SKM-1 treated with dmso at 0.1 percent for 144 hours (cell line): ENCODE data around the gene PRKAR2B.
A peak's percentile ranks its signal among the peaks of the same experiment; 100 is the strongest.
"Not testable (repeated sequence)": the region's sequence is repeated elsewhere in the genome, so short reads cannot be mapped to it uniquely, and the experiment has no call there.

ENCODE experiments used
- DNase-seq: peaks from one replicate; lab custom pipeline; 2025; ENCODE audit not compliant: unreplicated experiment; lab: John Stamatoyannopoulos, UW

The PRKAR2B gene

DNA sequence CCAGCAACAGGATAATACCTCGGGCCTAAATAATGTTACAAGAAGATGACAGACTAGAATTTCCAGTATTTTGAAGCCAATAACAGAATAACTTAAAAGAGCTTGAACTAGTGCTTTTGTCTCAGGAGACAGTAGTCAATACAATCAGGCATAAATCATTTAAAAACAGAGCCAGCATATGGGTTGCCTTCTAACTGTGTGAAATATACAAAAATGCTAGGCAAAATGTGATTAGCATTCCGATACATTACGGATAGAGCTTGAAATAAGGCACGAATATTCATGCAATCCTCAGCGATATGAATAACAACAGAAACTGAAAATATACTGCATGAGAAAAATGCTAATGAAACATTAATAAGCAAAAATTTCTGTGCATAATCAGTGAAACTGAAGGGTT lies 18.3 kb upstream of the PRKAR2B start:
- DNase-seq: no peak

DNA sequence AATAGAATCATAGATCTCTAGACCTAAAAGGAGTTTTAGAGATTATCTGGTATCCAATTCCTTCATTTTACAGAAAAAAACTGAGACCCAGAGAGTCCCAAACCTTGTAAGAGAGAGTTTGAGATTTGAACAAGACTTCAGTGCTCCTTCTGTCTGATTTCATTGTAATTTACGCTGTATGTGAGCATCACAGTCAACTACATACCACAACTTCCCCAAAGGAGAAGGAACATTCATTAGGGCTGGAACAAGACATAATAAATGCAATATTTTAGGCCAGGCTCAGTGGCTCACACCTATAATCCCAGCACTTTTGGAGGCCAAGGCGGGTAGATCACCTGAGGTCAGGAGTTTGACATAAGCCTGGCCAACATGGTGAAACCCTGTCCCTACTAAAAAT lies 17.3 kb upstream of the PRKAR2B start:
- DNase-seq: peak; percentile 46

DNA sequence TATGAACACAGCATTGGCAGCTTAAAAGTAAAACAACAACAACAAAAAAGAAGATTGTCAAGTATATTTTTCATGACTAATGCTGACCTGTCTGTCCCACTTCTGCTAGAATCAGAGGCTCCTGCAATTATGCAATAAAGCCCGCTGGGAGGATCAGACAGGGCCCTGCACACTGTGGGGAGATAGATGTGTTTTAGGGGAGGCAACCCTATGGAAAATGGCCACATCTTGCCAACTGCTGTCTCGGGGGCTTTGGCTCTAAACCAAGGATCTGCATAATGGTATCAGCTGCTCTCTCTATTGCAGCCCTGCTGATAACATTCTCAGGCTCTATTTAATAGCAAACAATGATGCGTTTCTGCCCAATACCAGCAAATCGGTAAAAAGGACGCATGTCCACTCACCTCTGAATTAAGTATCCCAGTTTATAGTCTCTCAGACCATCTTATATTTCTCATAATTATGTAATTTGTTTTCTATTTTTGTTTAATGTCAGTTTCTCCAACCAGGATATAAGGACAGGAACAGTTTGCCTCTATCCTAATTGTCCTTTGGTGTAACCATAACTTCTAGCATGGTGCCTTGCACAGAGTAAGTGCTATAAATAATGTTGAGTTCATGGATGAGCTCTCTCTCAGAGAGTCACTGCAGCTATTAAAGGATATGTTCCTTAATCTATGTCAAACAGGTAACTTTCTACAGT lies 15.3 kb upstream of the PRKAR2B start:
- DNase-seq: no peak

DNA sequence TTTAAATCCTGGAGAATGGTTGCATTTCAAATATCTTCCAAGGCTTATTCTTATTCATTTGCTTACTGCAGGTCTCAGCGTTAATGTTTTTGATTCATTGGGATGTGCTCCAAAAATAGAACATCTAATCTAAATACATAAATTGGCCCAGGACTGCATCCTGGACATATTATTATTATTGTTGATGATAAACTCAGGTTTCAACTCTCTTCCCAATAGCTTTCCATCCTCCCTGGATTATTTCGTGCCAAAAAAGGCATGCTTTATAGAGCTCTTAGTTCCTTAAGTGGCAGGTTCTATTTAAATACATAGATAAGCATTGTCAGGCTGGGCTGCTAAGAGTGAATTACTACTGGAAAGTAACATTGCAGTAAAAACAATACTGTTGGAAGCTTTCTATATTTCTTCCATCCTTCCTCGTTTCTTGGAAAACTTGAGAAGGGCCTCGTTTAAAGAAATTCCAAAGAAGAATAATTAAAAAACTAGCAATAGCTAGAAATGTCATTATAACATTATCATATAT lies 14.7 kb upstream of the PRKAR2B start:
- no peak for DNase-seq

DNA sequence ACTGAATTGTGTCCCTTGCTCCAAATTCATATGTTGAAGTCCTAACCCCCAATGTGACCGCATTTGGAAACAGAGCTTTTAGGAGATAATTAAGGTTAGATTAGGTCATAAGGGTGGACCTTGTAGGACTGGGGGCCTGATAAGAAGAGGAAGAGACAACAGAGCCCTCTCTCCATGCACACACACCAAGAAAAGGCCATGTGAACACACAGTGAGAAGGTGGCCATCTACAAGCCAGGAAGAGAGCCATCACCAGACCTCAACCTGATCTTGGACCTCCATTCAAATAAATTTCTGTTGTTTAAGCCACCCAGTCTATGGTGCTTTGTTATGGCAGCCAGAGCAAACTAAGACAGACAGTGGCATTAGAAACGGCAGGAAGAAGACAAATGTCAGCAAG lies 12.5 kb upstream of the PRKAR2B start:
- no peak for DNase-seq

DNA sequence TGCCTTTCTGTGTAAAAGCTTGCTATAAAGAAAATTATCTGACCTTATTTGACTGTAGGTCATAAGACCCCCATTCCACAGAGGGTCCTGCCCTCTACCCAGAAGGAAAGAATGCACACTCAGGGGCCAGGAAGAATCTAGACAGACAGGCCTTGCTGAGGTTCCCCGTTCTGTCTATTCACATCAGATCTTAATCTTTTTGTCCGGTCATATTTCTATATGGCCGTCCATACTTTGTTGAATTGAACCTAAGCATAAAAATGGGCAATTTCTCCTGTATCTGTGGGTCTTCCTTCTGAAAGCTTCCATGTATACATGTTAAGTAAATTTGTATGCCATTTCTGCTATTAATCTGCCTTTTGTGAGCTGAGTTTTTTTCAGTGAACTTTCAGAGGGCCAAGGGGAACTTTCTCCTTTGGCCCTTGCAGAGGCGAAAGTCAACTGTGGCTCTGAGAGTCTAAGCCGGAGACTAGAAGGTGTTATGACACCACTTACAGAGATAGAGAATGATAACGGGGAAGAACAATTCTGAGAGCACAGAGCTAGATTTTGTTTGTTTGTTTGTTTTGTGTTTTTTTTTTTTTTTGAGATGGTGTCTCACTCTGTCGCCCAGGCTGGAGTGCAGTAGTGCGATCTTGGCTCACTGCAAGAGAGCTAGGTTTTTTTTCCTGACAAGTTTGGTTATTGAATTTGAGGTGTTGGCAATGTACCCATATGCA lies 11.6 kb upstream of the PRKAR2B start:
- DNase-seq: no peak

DNA sequence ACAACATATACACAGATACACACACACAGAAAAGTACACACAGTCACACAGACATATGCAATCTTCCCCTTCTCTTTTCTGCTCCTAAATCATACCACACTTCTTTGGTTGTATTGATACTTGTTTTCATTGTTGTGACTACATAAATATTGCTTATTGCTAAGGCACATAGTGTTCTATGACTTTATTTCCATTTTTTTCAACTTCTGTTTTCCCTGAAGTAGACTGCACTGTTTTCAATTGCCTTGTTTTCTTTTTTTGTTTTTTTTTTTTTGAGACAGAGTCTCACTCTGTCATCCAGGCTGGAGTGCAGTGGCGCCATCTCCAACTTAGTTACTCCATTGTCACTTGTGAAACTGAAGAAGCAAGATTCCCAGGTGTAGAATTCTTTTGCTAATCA lies 10.0 kb upstream of the PRKAR2B start:
- no peak for DNase-seq

DNA sequence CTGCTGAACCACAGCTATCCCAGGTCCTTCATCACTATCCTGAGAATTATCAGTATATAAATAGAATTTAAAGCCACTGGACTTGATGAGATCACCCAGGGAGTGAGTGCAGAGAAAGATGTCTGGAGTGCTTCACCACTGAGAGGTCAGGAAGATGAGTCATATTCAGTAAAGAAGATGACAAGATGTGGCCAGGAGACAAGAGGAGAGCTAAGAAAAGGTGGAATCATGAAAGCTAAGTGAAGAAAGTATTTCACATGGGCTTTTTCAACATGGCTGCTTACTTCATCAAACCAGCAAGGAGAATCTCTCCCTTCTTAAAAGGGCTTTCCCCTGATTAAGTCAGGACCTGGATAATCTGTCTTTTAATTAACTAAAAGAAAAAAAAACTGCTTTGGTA lies 9.1 kb upstream of the PRKAR2B start:
- no peak for DNase-seq

DNA sequence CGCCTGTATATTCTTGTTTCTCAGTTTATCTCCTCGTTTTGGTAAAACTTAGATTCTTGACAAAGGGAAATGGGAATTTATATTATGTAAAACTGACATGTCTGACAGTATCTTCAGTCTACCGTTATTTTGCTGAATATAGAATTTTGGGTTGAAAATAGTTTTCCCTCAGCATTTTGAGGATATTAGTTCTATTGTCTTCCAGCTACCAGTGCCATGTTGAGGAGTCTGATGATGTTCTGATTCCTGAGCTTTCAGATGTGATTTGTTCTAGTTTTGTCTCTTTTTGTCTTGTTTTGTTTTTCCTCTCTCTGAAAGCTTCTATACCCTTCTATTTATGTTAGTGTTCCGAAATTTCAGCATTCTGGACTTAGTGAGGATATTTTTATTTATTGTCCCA lies 8.0 kb upstream of the PRKAR2B start:
- no peak for DNase-seq

DNA sequence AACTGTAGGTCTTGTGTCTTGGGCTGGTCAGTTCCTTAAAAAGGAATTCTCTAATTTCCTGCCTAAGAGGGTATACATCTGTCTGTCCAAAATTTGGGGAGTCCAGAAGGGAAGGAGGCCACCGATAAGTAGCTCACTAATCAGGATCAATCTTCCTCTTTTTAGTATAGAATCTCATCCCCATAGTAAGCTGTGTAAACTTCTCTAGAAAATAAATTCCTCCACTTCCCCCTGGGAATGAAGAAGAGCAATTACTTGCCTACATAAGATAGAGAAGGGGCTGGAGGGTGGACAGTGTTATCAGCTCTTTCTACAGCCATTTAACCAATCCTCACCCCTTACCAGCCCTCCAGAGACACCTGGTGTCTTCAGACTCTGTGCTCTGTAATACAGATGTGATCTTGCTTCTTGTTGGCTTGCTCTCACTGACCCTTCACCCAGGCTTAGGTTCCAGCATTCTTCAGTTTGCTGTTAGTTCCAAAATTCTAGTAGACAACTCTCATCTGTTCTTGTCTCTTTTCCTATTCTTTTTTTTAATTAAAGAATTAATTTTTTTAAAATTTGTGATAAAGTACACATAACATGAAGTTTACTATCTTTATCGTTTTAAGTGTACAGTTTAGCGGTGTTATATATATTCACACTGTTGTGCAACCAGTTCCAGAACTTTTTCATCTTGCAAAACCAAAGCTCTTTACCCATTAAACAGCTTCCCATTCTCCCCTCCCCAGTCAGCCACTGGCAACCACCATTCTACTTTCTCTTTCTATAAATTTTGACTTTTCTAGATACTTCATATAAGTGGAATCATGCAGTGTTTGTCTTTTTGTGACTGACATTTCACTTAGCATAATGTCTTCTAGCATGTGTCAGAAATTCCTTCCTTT lies 6.5 kb upstream of the PRKAR2B start:
- peak; percentile 46 for DNase-seq

DNA sequence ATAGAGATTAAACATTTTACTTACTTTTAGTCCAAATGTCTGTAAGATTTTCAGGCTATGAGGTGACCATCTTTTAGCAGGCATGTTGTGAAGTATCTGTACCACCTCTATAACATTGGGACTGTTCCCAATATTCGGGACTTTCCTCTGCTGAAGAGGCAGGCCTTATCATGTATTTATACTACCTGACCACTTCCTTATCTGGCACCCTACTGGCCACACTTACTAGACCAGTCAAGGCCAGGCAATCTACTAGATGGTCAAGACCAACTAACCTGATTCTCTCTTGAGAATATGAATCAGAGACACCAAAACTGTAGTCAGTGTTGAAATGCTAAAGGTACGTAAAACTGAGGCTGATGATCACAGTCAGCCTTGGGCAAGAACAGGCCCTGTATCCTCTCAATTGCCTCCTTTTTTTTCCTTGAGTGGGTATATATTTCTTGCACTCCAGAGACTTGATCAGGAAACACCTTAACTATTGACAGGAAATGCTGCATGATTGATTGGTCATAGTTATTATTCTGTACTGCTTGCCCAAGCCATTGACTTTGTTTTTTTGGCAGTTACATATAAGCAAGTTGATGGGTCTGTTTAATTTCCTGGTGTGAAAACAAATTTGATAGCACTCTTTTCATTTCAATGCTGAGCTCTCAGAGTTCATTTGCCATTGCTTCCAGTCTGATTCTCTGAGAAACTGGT lies 5.2 kb upstream of the PRKAR2B start:
- no peak for DNase-seq

DNA sequence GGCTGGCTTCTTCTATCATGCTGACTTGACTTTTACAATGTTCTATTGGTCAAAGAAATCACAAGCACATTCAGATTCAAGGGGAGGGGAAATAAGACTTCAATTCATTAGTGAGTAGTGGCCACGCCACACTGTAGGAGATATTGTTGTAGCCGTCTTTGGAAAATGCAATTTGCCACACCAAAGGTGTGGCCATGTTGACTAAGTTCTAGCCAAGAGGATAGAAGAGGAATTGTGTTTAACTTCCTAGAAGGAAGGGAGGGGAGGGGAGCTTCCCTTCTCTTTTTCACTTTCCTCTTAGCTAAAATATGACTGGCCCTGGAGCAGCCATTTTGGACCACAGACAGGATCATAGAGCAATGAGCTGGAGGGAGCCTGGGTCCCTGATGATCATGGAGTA lies 3.4 kb upstream of the PRKAR2B start:
- no peak for DNase-seq

DNA sequence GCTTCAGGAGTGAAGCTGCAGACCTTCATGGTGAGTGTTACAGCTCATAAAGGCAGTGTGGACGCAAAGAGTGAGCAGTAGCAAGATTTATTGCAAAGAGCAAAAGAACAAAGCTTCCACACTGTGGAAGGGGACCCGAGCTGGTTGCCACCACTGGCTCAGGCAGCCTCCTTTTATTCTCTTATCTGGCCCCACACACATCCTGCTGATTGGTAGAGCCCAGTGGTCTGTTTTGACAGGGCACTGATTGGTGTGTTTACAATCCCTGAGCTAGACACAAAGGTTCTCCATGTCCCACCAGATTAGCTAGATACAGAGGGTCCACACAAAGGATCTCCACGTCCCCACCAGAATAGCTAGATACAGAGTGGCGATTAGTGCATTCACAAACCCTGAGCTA lies 2.7 kb upstream of the PRKAR2B start:
- DNase-seq: not testable (repeated sequence)

DNA sequence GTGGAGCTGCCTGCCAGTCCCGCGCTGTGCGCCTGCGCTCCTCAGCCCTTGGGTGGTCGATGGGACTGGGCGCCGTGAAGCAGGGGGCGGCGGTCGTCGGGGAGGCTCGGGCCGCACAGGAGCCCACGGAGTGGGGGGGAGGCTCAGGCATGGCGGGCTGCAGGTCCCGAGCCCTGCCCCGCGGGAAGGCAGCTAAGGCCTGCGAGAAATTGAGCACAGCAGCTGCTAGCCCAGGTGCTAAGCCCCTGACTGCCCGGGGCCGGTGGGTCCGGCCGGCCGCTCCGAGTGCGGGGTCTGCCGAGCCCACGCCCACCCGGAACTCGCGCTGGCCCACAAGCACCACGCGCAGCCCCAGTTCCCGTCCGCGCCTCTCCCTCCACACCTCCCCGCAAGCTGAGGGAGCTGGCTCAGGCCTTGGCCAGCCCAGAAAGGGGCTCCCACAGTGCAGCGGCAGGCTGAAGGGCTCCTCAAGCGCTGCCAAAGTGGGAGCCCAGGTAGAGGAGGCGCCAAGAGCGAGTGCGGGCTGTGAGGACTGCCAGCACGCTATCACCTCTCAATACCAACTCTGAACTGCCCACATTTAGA lies 2.1 kb upstream of the PRKAR2B start:
- DNase-seq: not testable (repeated sequence)

DNA sequence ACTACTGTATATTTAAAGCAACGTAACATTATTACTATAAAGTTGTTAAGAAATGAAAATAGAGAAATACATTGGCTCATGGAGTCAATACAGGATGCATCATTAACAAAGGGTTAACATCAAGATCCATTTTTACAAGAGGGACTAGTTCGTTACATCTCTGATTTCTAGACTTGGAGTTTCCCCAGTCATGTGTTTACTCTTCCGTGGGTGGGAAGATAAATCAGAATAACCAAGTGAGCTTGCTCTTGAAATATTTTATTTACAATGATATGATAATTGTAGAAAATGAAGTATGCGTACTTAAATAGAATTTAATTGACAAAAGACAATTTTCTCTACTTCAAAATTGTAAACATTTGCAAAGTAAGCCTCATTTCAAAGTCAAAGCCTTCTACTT lies 1.0 kb upstream of the PRKAR2B start:
- DNase-seq: no peak

DNA sequence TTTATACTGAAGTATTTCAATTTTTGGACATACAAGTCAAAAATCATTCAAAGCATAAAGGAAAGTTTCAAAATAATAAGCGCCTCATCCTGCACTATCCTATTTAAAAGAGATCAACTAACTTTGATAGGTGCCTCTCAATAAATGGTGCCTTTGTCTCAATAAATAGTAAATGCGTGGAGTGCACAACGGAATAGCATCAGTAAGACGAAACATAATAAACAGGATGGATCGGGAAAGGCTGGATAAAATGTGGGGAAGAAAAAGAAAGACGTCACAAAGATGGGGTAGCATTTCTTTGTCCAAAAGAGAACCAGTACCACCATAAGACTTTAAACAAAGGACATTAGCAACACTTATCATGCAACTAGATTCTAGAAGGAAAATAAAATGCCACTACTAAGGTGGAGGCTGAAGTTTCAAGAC lies 571 bp upstream of the PRKAR2B start:
- no peak for DNase-seq

DNA sequence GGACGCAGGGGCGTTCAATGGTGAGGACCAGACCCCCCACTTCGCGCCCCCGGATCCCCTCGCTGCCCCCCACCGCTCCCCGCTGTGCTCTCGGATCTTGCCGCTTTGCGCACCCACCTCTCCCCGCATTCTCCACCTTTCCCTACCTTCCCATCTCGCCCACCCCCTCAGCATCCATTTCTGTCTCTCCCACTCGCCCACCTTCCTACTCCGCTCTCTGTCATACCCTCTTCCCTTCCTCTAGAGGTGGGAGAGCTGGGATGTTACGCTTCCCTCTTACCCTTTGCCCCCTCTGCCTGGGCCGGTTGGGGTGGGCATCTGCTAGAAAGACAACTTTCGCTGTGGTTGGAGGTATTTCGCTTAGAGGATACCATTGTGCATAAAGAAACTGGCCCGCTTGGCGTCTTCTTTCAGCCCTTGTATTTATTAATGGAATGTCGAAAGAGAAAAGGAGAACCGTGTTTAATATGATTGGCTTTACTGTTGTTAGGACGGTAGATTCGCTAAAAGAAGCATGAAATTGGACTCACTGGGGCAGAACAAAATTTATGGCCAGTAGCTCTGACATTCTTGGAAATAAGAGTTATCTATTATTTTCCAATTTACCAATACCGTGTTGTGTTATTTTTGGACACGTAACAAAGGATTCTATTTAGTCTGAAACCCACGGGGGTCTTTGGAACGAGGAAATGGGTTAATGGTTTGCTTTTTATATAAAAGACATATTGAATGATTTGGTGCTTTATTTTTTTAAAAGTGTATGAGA lies 873 bp downstream of the PRKAR2B start:
- DNase-seq: no peak

DNA sequence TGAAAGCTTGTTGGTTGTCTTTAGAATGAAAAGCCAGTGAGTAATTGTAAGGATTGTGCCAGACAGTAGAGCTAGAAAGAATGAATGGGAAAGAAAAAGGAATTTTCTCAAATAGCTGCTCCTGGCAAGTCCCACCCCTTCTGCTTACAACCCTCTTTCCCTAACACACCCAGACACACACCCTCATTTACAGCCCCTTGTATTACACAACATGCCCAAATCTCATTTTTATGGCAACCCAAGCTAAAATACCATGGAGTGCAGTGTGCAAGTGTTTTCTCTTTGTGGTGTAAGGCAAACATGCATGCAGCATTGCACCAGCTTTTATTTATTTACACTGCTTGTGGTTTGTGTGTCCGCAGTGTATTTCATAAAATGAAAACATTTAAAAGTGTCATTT lies 1.5 kb downstream of the PRKAR2B start:
- no peak for DNase-seq

DNA sequence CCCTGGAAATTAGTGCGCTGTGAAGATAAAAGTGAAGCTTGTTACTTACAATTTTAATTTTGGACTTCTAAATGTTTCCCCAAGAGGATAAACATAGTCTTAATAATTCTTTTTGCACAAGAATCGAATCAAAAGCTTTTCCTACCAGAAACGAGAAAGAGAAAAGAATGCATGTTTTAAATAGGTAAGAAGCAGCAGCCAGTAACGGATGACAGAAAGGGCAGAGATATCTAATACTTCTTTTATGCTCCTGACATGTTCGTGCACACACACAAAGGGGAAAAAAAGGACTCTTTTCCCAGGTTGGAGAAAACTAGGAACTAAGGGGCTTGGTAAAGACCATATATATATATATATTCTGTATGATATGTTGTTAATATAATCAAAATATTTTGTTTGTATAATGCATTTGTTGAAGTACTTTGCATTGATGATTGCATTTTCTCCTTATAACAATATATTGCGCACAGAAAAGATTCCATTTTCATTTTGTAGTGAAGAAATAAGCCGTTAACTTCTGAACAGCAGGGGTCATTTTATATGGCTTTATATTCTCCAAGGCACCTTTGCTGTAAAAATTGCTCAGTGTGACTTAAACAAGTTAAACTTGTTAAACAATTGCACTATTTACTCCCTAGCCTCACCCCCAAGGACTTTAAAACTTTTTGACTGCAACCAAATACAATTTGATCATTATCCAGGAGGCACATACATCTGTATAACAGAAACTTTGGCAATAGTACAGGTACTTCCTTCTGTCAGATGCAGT lies 2.2 kb downstream of the PRKAR2B start:
- no peak for DNase-seq
